ENCODE results near the gene ACTN1.

DNA sequence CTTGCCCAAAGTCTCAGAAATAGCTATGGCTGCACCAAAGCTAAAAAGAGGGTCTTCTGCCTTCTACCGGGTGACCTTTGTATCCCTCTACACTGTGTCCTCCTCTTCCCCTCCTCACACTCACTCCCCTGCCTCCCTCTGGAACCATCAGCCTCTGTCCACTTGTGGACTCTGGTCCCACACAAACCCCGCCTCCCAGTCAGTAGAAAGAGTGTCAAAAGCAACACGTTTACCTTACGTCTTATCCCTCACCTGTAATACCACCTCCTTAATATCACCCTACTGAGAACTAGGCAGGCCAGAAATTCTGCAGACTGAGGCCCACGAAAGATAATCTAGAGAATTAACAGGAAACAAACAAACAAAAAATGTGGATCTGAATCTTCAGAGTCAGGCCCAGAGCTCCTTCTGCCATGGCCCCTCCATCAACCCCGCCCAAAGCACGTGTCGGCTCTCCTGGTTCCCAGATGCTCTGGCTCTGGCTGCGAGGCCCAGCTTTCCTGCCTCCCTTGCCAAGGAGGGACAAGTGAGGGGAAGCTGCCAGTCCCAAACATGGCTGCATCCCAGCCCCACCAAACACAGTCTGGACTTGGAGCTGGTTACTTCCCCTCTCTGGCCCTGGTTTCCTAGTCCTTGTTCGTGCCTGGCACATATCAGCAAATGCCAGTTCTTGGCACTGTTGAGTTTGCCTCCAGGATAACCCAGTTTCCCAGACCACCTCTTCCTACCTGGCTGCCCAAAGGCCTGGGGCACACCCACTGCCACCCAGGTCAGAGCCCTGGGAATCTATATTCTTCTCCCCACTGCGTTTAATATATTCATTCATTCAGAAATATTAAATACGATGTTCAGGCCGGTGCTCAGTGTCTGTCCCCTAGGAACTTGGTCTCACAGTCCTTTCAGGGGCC, 2.7 kb downstream of the ACTN1 start:
- TF ChIP-seq POLR2A (IDR thresholded peaks at IDR 0.05): no peak
- no peak for TF ChIP-seq CTCF (IDR thresholded peaks at IDR 0.05)
- TF ChIP-seq EP300 (IDR thresholded peaks at IDR 0.05): no peak

Data from suprapubic skin (tissue), 3 donors.